Stimulated activated CD4-positive, alpha-beta T cell treated with anti-CD3 and anti-CD28 coated beads, Interleukin-12 subunit alpha, Interleukin-12 subunit beta, amount 100 ng/mL, for 48 hours (primary cell): Measurements from ENCODE around the gene CGB8.
A peak's percentile ranks its signal among the peaks of the same experiment; 100 is the strongest.
"Not testable (repeated sequence)": the region's sequence is repeated elsewhere in the genome, so short reads cannot be mapped to it uniquely, and the experiment has no call there.

Experiments
- DNase-seq, 3 donors: peaks; one replicate each; pipeline ENCODE4 v3.0.0-alpha.2; 2020; ENCODE audit warnings: low read depth in 2 of 3, low spot score in 1 of 3

CGB8 gene

GRCh38 chr19:49049011-49049410 lies at the start of gene CGB8:
Gene CGB8, minus strand, starts transcription at chr19:49049111. Its CDS starts 372 bp downstream, at chr19:49048739.
- DNase-seq = not testable (repeated sequence)

GRCh38 chr19:49097453-49098288 lies 48.8 kb upstream of the CGB8 start:
- peak; percentile 39 to 75 (median 54) for DNase-seq

- DNase-seq = no peak
Measured at GRCh38 chr19:49094505-49095482, 45.9 kb upstream of the CGB8 start.

- no peak for DNase-seq
Measured at GRCh38 chr19:49092686-49093085, 43.8 kb upstream of the CGB8 start.

- no peak for DNase-seq
Measured at GRCh38 chr19:49091391-49092038, 42.6 kb upstream of the CGB8 start.

- DNase-seq = no peak
Measured at GRCh38 chr19:49086296-49086695, 37.4 kb upstream of the CGB8 start.

GRCh38 chr19:49085868-49086232 lies 36.9 kb upstream of the CGB8 start:
- no peak for DNase-seq

GRCh38 chr19:49085020-49085867 lies 36.3 kb upstream of the CGB8 start, which contains the start of gene SNRNP70:
Gene SNRNP70, plus strand, starts transcription at chr19:49085451. Its CDS starts 964 bp downstream, at chr19:49086415.
- peak; percentile 97 to 99 (median 98) for DNase-seq

- DNase-seq = no peak
Measured at GRCh38 chr19:49084206-49085019, 35.5 kb upstream of the CGB8 start.

GRCh38 chr19:49081273-49081672 lies 32.4 kb upstream of the CGB8 start:
- no peak for DNase-seq

GRCh38 chr19:49080392-49080791 lies 31.5 kb upstream of the CGB8 start:
- DNase-seq = no peak

GRCh38 chr19:49074869-49075268 lies 26.0 kb upstream of the CGB8 start:
- DNase-seq = not testable (repeated sequence)

GRCh38 chr19:49073514-49074378 lies 24.8 kb upstream of the CGB8 start:
- no peak for DNase-seq

GRCh38 chr19:49071860-49072547 lies 23.1 kb upstream of the CGB8 start:
- no peak for DNase-seq

GRCh38 chr19:49070416-49070815 lies 21.5 kb upstream of the CGB8 start:
- DNase-seq = no peak

- DNase-seq = no peak
Measured at GRCh38 chr19:49069026-49069425, 20.1 kb upstream of the CGB8 start.

GRCh38 chr19:49067554-49067953 lies 18.6 kb upstream of the CGB8 start:
- no peak for DNase-seq
